NCI-H146 (cell line): ENCODE measurements around the gene PRSS57.
A peak's percentile ranks its signal among the peaks of the same experiment; 100 is the strongest.

Source experiments
- DNase-seq: peaks from one replicate; lab custom pipeline; 2025; lab: John Stamatoyannopoulos, UW

PRSS57 gene

GRCh38 chr19:652467-653389, 42.5 kb downstream of the PRSS57 start:
- no peak for DNase-seq

DNA sequence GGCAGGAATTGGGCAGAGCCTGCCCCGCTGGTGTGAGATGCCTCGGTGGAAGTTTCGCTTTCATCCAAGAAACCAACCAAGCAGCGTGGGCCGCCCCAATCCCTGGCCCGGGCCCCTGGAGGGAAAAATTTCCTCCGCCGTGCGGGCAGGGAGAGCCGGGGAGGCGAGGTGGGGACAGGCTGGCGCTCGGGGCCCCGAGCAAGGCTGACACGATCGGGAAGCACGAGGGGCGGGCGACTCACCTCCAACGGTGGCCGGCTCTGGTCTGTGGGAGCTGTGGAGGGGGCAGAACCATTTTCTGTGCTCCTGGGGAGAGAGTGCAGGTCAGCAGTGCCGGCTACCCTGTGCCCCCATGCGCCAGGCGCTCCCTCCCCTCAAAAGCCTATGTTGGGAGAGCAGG, 43.3 kb downstream of the PRSS57 start:
- DNase-seq: no peak

DNA sequence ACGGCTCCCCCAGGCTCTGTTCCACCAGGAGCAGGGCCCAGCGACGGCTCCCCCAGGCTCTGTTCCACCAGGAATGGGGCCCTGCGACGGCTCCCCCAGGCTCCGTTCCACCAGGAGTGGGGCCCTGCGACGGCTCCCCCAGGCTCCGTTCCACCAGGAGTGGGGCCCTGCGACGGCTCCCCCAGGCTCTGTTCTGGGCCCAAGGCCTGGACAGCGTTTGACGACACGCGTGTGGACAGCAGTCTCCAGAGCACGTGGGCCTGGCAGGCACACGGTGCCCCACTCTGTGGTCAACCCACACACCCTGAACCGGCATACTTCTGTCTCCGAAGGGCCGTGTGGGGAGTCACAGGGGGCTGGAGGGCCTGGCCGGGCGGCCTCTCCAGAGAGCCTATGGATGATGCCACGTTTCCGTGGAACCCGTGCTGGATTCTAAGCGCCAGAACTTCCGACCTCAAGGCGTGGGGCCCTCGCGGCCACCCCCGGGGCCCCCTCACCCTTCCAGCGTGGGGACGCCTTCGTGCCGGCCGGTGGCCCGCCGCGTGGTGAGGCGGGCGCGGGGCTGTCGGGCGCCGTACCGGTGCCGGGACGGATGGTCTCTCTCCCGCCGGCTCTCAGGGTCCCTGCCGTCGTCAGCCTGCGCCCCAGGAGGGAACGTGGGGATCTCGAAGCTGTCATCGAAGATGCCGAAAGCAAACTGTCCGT, 44.0 kb downstream of the PRSS57 start:
- DNase-seq: no peak

DNA sequence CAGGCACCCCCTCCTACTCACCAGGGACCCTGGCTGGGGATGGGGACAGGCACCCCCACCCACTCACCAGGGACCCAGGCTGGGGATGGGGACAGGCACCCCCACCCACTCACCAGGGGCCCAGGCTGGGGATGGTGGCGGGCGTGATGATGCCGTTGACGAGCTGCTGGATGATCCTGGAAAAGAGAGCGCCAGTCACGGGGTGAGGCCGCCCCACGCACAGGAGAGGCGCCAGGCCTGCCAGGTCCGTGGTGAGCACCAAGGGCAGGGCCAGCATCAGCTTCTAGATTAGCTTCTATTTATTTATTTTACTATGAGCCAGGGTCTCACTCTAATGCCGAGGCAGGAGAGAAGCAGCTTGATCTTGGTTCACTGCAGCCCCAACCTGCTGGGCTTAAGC, 45.1 kb downstream of the PRSS57 start:
- DNase-seq: no peak

DNA sequence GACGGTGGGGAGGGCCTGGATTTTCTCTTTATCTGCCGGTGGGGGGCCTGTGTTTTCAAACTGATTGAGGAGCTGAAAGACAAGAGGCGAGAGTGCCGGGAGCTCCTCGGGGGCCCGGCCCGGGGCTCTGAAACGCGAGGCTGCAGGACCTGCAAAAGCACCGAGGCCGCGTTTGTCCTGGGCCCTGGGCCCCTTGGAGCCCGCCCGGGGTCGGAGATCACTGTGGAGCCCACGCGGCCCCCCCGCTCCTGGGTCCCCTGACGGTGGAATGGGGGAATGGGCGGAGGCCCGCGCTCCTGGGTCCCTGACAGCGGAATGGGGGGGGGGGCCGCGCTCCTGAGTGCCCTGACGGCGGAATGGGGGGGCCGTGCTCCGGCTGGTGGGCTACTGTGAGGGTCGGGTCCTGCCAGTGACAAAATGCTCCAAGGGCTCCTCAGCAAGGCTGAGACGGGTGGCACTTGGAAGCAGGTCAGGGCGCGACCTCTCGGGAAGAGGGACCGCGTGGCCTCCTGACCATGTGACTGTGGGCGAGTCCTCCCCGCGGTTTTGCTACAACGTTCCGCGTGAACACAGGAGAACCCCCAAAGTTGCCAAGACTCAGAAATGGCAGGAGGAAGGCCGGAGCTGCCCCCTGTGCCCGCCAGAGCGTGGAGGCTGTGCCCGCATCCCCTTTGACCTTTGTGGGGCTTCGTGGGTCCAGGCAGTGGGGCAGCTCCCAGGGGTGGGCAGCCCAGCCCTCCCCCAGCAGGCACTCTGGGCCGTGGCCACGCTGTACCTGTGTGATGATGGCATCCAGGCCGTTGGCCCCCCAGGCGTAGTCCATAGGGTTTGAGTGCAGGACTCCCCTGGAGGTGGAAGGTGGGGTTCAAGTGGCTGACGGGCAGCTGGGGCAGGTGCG, 46.1 kb downstream of the PRSS57 start:
- DNase-seq: no peak

DNA sequence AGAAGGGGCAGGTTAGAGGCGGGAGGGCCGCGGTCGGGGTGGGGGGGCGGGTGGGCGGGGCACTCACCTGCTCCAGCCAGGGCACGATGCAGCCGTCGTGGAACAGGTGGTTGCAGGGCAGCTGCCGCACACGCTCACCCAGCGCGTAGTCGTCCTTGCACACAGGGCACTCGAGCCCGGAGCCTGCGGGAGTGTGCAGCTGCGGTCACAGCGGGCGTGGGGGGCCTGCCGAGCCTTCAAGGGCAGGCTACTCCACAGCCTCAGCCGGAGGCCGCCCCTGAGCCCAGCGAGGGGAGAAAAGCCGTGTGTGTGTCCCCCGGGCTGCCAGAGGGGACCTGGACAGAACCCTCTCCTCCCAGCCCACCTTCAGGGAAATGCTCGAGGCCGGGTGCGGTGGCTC, 46.9 kb downstream of the PRSS57 start:
- no peak for DNase-seq

DNA sequence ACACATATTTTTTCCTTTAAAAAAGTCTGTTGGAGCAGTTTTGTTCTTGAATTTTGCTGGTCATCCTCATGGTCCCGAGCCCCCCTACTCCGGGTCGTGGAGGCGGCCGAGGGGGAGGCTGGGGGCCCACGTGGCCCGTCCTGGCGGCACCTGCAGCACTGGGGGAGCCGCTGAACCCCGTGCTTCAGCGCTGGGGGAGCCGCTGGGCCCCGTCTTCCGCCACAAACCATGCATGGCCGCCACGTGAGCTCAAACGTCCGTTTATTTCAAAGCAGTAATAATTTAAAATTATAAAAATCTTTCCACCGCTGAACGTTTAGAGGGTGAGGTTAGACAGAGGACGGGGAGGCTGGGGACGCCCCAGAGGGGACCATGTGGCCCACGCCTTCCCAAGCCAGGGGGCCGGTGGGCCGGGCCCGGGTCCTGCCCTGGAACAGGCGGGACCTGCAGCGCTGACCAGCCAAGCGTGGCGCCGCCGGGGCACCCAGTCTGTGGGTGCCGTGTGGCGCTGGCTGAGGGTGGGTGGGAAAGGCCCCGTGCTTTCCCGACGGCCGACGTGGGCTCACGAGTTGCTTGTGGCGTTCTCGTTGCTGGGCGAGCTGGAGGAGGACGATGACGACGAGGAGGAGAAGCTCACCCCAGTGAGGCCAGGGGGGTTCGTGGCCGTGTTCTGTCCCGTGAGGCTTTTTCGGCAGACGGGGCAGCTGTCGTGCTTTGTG, 47.5 kb downstream of the PRSS57 start:
- DNase-seq: no peak

DNA sequence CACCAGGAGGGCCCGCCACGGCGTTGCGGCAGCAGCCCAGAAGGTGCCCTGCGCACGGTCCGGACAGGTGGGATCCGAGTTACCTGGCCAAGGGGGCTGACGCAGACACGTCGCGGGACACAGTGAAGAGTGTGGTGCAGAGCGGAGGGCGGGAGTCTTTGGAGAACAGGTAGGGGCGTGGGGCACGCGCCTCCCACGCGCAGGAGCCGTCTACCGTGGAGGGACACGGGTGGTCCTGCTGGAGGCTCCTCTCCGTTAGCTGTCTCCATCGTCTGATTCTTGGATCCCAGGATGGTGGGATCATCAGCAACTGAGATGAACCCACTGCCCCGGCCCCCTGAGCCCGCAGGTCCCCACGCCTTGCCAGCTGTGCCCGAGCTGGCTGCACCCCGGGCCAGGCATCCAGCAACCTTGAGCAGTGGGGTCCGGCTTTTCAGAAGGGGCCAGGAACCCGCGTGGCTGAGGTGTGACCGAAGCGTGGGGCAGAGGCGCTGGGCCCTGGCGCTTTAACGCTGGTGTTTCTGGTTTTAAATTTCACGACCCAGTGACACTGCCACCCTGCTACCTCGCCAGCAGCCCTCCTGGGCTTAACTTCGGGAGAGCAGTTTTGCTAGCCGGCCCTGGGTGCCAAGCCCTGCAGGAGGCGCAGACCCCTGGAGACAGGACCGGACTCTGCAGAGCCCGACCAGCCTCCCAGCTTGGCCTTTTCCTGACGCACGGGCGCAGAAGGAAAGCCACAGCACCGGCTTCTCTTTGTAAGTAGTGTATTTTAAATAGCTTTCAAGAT, 48.3 kb downstream of the PRSS57 start:
- DNase-seq: no peak

DNA sequence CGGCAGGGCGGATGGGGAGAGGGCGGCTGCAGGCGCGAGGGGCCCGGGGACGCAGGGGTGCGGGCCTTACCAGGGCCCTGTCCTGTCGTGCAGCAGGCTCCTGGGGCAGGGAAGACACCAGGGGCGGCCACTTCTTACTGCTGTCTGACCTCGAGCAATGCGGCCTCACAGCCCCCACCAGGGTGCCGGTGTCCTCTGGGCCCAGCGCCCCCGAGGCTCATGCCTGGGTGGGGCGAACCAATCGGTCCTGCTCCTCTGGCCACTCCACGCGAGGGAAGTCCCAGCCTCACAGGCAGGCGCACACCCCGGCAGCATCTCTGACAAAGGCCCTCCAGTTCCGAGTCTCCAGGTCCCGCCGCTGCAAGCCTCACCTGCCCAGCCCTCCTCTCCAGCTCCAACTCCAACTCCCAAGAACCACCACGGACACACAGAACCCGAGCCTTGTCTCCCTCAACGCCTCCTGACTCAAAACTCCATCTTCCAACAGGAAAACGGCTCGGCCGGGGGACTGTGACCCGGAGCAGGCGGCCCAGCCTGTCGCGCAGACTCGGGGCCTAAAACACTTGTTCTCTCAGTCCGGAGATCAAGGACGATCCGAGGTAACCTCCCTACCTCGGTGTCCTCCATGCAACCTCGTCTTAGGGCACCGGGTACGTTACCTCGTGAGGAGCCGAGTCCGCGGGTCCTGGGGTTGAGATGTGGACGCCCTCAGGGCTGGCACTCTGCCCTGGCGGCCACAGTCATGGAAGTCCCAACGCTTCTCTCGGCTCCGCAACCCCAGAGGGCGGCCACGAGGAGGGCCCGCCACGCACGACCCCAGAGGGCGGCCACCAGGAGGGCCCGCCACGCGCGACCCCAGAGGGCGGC, 49.1 kb downstream of the PRSS57 start:
- DNase-seq: no peak

GRCh38 chr19:644789-645188, 50.5 kb downstream of the PRSS57 start:
- no peak for DNase-seq

- no peak for DNase-seq
These were observed 50.9 kb downstream of the PRSS57 start for GRCh38 chr19:644363-644762.

DNA sequence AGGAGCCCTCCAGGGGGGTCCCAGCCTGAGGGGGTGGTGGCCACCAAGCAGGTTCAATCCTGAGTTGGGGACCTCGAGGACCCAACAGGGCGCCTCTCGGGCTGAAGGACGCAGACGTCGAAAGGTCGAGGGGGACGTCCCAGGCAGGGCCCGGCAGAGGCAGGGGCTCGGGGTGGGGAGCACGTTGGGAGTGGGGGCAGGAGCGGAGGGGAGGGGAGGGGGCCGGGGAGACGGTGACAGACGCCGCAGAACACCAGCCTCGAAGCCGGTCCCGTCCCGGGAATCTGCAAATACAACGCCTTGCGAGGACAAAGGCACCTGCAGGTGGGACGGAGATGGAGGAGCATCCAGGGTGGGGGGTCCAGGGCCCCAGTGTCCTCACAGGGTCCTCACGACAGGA, 51.5 kb downstream of the PRSS57 start:
- no peak for DNase-seq

- DNase-seq: no peak
These were observed 52.2 kb downstream of the PRSS57 start for GRCh38 chr19:642767-643727.

GRCh38 chr19:641702-642101, 53.5 kb downstream of the PRSS57 start:
- no peak for DNase-seq

GRCh38 chr19:640606-641189, 54.6 kb downstream of the PRSS57 start:
- no peak for DNase-seq

- no peak for DNase-seq
These were observed 55.1 kb downstream of the PRSS57 start for GRCh38 chr19:640161-640558.

DNA sequence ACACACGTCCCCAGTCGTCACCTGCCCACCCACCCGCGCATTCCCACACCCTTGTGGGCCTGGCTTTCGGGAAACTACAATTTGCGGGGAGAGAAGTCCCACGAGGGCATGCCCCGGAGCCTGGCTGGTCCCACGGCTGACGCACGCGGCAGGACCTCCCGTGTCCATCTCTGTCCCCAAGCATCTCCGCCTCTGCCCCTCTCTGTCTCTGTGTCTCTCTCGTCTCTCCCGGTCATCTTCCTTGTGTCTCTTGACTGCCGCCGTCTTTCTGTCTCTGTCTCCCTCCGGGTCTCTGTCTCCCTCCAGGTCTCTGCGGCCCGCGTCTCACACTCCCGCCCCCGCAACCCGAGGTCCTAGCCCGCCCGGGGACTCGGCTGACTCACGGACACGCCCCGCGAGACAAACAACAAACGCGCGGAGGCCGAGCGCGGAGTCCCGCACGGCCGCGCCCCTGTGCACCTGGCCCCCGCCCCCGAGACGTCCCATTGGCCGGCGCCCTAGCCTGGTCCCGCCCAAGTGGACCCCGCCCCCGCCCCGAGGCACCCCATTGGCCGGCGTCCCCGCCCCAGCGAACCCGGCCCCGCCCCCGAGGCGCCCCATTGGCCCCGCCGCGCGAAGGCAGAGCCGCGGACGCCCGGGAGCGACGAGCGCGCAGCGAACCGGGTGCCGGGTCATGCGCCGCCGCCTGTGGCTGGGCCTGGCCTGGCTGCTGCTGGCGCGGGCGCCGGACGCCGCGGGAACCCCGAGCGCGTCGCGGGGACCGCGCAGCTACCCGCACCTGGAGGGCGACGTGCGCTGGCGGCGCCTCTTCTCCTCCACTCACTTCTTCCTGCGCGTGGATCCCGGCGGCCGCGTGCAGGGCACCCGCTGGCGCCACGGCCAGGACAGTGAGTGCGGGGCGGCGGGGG, 55.7 kb downstream of the PRSS57 start, which contains the start of gene FGF22:
FGF22 (plus strand) TSS at position 627 of the 908 bp plus-strand sequence; CDS start at position 674, 47 bp downstream.
- DNase-seq: peak; percentile 83
